PC-3 (cell line): Measurements from ENCODE around the gene MXI1. TPM values are rescaled to one million over a fixed set of nuclear protein-coding genes. Genes with fewer than 3 reads are reported as not detected.

Source experiments
- ATAC-seq: fragments of 200-7000 bp; cut with Tn5 transposase; 2 replicates; pipeline ENCODE4 v1.9.1; 2020; ENCODE audit warnings: mild to moderate bottlenecking, moderate library complexity
- BruUV-seq: library from RNA; stranded (reverse); fragments of 400-500 nt; replicated peaks from 2 replicates; lab custom pipeline; 2021; lab: Mats Ljungman, UMichigan
- CTCF ChIA-PET: fragments of 300-600 bp; sonication (Branson Sonifier 250); formaldehyde crosslinking; loops from one replicate; lab custom pipeline; 2022; ENCODE audit warnings: antibody characterized with exemption; lab: Charles Lee
- POLR2A ChIA-PET: fragments of 300-600 bp; sonication (Branson Sonifier 250); formaldehyde crosslinking; loops from one replicate; lab custom pipeline; 2022; ENCODE audit warnings: antibody characterized with exemption; ENCODE audit not compliant: unreplicated experiment; lab: Charles Lee
- DNase-seq: peaks from one replicate; pipeline ENCODE4 v3.0.0-alpha.2; 2015
- H2AFZ ChIP-seq: fragments of 300-600 bp; sonication (generic); 2 replicates; pipeline ENCODE4 v1.6.0; 2016; ENCODE audit warnings: antibody characterized with exemption, low read length
- H3F3A ChIP-seq: fragments of 300-600 bp; sonication (generic); one replicate; pipeline ENCODE4 v1.6.0; 2017; ENCODE audit warnings: antibody characterized with exemption, low read length, control low read depth, mild to moderate bottlenecking; ENCODE audit not compliant: unreplicated experiment
- H3K27ac ChIP-seq: fragments of 300-600 bp; sonication (generic); 2 replicates; pipeline ENCODE4 v1.5.1; 2016; ENCODE audit warnings: mild to moderate bottlenecking, low read length
- H3K27me3 ChIP-seq: fragments of 300-600 bp; sonication (generic); 2 replicates; pipeline ENCODE4 v1.6.1; 2016; ENCODE audit warnings: low read length, mixed read lengths
- H3K36me3 ChIP-seq: fragments of 300-600 bp; sonication (generic); 2 replicates; pipeline ENCODE4 v1.6.1; 2016; ENCODE audit warnings: low read depth, mixed run types, low read length, mixed read lengths
- H3K4me1 ChIP-seq: fragments of 300-600 bp; sonication (generic); 2 replicates; pipeline ENCODE4 v1.5.1; 2016; ENCODE audit warnings: low read length; ENCODE audit not compliant: insufficient read depth
- H3K4me2 ChIP-seq: fragments of 300-600 bp; sonication (generic); 2 replicates; pipeline ENCODE4 v1.6.0; 2016; ENCODE audit warnings: low read length
- H3K4me3 ChIP-seq: fragments of 300-600 bp; sonication (generic); 2 replicates; pipeline ENCODE4 v1.5.1; 2016; ENCODE audit warnings: mild to moderate bottlenecking, low read length, mixed read lengths
- H3K79me2 ChIP-seq: fragments of 300-600 bp; sonication (generic); 2 replicates; pipeline ENCODE4 v1.6.1; 2017; ENCODE audit warnings: low read length, mixed read lengths
- H3K9ac ChIP-seq: fragments of 300-600 bp; sonication (generic); 2 replicates; pipeline ENCODE4 v1.6.0; 2016; ENCODE audit warnings: mild to moderate bottlenecking, low read length
- H3K9me2 ChIP-seq: fragments of 300-600 bp; sonication (generic); replicated peaks from 2 replicates; pipeline ENCODE4 v1.6.1; 2016; ENCODE audit warnings: mixed run types, low read length, mixed read lengths
- H3K9me3 ChIP-seq: fragments of 300-600 bp; sonication (generic); 2 replicates; pipeline ENCODE4 v1.6.1; 2016; ENCODE audit warnings: low read length, mixed read lengths
- H4K20me1 ChIP-seq: fragments of 300-600 bp; sonication (generic); 2 replicates; pipeline ENCODE4 v1.6.1; 2016; ENCODE audit warnings: low read length, mixed read lengths
- EZH2 ChIP-seq: fragments of 300-600 bp; sonication (generic); IDR thresholded peaks from one replicate; pipeline ENCODE4 v1.6.1; 2017; ENCODE audit warnings: antibody characterized with exemption, mild to moderate bottlenecking, low read length; ENCODE audit not compliant: unreplicated experiment
- EZH2phosphoT487 ChIP-seq: fragments of 300-600 bp; sonication (generic); IDR thresholded peaks from 2 replicates; pipeline ENCODE4 v1.6.1; 2018; ENCODE audit warnings: mild to moderate bottlenecking, antibody characterized with exemption, low read length, borderline replicate concordance
- intact Hi-C: fragments of 100-400 bp; cut with micrococcal nuclease; formaldehyde crosslinking; loops from 2 replicates; pipeline ENCODE4 v1.9.0; 2023
- total RNA-seq: library from RNA; depleted of rRNA; stranded (reverse); fragments of >200 nt; gene quantifications from 2 replicates; pipeline ENCODE4 v1.2.3, GENCODE V29; 2014
- TF ChIP-seq, protein P1 (sequence below): fragments of 300-600 bp; sonication (generic); conservative IDR thresholded peaks from 2 replicates; pipeline ENCODE4 v1.5.1; 2017; ENCODE audit warnings: antibody characterized with exemption, low read depth, mild to moderate bottlenecking, low read length

Gene MXI1
- total RNA-seq, 1 experiment from 2014 or later = 18.0 TPM

DNA sequence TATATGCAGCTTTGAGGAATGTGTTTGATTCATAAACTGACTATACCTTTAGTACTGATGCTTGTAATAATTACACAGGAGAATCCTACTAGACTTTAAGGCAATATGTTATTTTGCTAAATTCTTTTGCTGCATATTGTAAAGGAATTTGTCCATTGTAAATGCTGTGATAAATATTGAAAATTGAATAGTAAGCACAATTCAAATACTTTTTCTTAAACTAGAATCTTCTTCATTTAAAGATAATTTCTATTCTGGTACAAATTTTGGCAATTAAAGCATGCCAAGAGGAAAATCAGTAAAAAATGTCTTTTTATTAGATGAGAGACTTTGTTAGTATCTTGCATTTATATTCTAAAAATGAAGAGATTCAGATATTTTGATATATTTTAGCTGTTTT, 51.9 kb downstream of the MXI1 start:
- no TSS peak for BruUV-seq
- no peaks in the 10 kb centered on the region for H3F3A ChIP-seq
- ChIA-PET CTCF (no interaction called here), POLR2A (no interaction called here)
- no peaks in the 10 kb centered on the region for H3K4me1 ChIP-seq
- no peaks in the 10 kb centered on the region for H3K9me3 ChIP-seq
- ATAC-seq (no peak), DNase-seq (no peak)
- no peaks in the 10 kb centered on the region for H3K9me2 ChIP-seq
- TF ChIP-seq EZH2phosphoT487 (no peak), EZH2 (no peak)
- TF ChIP-seq, protein P1, sequence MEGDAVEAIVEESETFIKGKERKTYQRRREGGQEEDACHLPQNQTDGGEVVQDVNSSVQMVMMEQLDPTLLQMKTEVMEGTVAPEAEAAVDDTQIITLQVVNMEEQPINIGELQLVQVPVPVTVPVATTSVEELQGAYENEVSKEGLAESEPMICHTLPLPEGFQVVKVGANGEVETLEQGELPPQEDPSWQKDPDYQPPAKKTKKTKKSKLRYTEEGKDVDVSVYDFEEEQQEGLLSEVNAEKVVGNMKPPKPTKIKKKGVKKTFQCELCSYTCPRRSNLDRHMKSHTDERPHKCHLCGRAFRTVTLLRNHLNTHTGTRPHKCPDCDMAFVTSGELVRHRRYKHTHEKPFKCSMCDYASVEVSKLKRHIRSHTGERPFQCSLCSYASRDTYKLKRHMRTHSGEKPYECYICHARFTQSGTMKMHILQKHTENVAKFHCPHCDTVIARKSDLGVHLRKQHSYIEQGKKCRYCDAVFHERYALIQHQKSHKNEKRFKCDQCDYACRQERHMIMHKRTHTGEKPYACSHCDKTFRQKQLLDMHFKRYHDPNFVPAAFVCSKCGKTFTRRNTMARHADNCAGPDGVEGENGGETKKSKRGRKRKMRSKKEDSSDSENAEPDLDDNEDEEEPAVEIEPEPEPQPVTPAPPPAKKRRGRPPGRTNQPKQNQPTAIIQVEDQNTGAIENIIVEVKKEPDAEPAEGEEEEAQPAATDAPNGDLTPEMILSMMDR = no peak
- H3K27ac ChIP-seq = no peak overlapping the region
- H4K20me1 ChIP-seq = no peaks in the 10 kb centered on the region
- H3K27me3 ChIP-seq = no peaks in the 10 kb centered on the region
- no peak overlapping the region for H3K4me3 ChIP-seq
- no peak overlapping the region for H2AFZ ChIP-seq
- no peak overlapping the region for H3K4me2 ChIP-seq
- no peaks in the 10 kb centered on the region for H3K36me3 ChIP-seq
- H3K9ac ChIP-seq = no peak overlapping the region
- no peaks in the 10 kb centered on the region for H3K79me2 ChIP-seq
- intact Hi-C loops = no loop called here

DNA sequence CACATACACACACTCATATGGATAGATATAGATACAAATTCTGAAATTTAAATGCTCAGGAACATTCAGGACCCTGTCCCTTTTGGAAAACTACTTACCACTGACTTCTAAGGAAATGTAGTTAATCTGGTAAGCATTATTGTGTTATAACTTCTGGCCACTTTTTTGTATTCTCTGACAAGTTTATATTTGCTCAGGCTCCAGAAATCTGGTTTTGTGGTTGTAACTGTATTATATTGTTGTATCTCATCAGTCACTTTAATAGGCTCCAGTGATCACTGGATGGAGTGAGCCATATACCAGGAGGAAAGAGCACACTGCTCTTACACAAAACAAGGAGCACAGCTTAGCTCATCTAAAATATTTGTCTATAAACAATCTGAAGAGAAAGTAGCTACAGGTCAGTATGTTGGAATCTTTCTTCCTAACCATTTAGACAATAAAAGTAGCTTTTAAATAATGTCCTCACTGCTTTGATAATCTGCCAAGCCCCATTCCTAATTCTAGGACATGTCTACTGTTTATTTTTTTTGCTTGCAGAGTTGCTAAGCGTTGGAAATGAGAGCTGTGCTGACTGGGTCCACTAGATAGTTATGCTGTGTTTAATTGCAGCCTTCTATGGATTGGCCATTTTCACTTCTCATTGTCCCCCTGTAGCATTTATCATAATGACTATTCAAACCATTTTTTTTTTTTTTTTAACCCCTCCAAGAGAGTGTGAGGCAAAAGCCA, 53.5 kb downstream of the MXI1 start:
- Histone ChIP-seq H3K79me2 (no peaks in the 10 kb centered on the region), H3K36me3 (no peaks in the 10 kb centered on the region), H3K4me1 (no peaks in the 10 kb centered on the region), H3K9ac (no peak overlapping the region), H2AFZ (no peak overlapping the region), H3K4me3 (no peak overlapping the region), H4K20me1 (no peaks in the 10 kb centered on the region), H3K9me2 (no peaks in the 10 kb centered on the region), H3K27ac (no peak overlapping the region), H3K4me2 (no peak overlapping the region), H3K27me3 (no peaks in the 10 kb centered on the region), H3F3A (no peaks in the 10 kb centered on the region), H3K9me3 (no peaks in the 10 kb centered on the region)
- CTCF ChIA-PET = interaction anchor here (0.7 kb wide), 1 partner anchor 243 kb away, joined by 6 read pairs; no protein-coding TSS in a partner anchor
- DNase-seq (no peak), ATAC-seq (no peak)
- intact Hi-C loops = no loop called here
- TF ChIP-seq EZH2 (no peak), EZH2phosphoT487 (no peak)
- TF ChIP-seq, protein P1 = no peak
- POLR2A ChIA-PET = no interaction called here
- BruUV-seq = no TSS peak

DNA sequence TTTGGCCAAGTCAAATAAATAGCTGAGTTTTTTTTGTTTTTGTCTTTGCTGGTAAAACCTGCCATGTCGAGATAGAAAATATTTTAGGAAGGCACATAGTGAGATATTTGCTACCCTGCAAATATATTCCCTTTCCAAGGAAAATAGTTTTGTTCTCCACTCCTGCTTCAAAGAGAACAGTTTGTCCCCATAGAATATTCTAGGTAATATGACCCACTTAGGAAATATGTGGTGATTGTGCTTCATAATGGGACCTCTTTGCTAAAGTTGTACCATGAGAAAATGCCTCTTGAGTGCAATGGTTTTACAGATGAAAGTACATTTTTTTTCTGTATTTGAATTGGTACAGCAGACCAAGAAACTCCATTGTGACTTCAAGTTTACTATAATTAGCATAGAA, 55.8 kb downstream of the MXI1 start:
- intact Hi-C loops = no loop called here
- H3K4me1 ChIP-seq = no peaks in the 10 kb centered on the region
- no peaks in the 10 kb centered on the region for H3K9me2 ChIP-seq
- H3K4me2 ChIP-seq = no peak overlapping the region
- H3K9me3 ChIP-seq = no peaks in the 10 kb centered on the region
- ChIA-PET CTCF (no interaction called here), POLR2A (no interaction called here)
- TF ChIP-seq, protein P1 = no peak
- TF ChIP-seq EZH2 (no peak), EZH2phosphoT487 (no peak)
- H3K79me2 ChIP-seq = no peaks in the 10 kb centered on the region
- H3K4me3 ChIP-seq = no peak overlapping the region
- no peak overlapping the region for H3K27ac ChIP-seq
- H3K9ac ChIP-seq = no peak overlapping the region
- H3K36me3 ChIP-seq = no peaks in the 10 kb centered on the region
- BruUV-seq = no TSS peak
- H3K27me3 ChIP-seq = no peaks in the 10 kb centered on the region
- ATAC-seq (no peak), DNase-seq (no peak)
- H3F3A ChIP-seq = no peaks in the 10 kb centered on the region
- no peaks in the 10 kb centered on the region for H4K20me1 ChIP-seq
- no peak overlapping the region for H2AFZ ChIP-seq
